Activated CD8-positive, alpha-beta T cell treated with anti-CD3 and anti-CD28 coated beads for 36 hours (primary cell): ENCODE data around the gene NAB2. TPM values are rescaled to one million over a fixed set of nuclear protein-coding genes. Genes with fewer than 3 reads are reported as not detected.
"Not testable (repeated sequence)": the region's sequence is repeated elsewhere in the genome, so short reads cannot be mapped to it uniquely, and the experiment has no call there.

Experiments
- ATAC-seq: fragments of 200-7000 bp; cut with Tn5 transposase; one replicate; pipeline ENCODE4 v1.10.0; 2021; ENCODE audit warnings: mild to moderate bottlenecking, moderate library complexity
- CTCF ChIA-PET: fragments of 350-600 bp; sonication (Branson Sonifier 250); formaldehyde crosslinking; loops from one replicate; lab custom pipeline; 2021; ENCODE audit warnings: antibody characterized with exemption; lab: Charles Lee
- POLR2A ChIA-PET: fragments of 350-600 bp; sonication (Branson Sonifier 250); formaldehyde crosslinking; loops from one replicate; lab custom pipeline; 2021; ENCODE audit warnings: antibody characterized with exemption; lab: Charles Lee
- DNase-seq: peaks from one replicate; pipeline ENCODE4 v3.0.0-alpha.2; 2020
- H3K27ac Mint-ChIP-seq: one replicate; pipeline ENCODE4 v1.8.0; 2021; ENCODE audit warnings: mild to moderate bottlenecking, mixed read lengths
- H3K27me3 Mint-ChIP-seq: one replicate; pipeline ENCODE4 v1.8.0; 2021; ENCODE audit warnings: mixed read lengths
- H3K36me3 Mint-ChIP-seq: one replicate; pipeline ENCODE4 v1.8.0; 2021; ENCODE audit warnings: low read depth, mixed read lengths
- H3K4me1 Mint-ChIP-seq: one replicate; pipeline ENCODE4 v1.8.0; 2021; ENCODE audit warnings: low read depth, mixed read lengths
- H3K4me3 Mint-ChIP-seq: one replicate; pipeline ENCODE4 v1.8.0; 2021; ENCODE audit warnings: mild to moderate bottlenecking, moderate library complexity, mixed read lengths
- H3K9me3 Mint-ChIP-seq: one replicate; pipeline ENCODE4 v1.8.0; 2021; ENCODE audit warnings: mixed read lengths
- intact Hi-C: fragments of 100-400 bp; cut with micrococcal nuclease; formaldehyde crosslinking; loops from one replicate; pipeline ENCODE4 v1.10.0; 2022
- total RNA-seq, 2 experiments: library from RNA; stranded (reverse); gene quantifications; one replicate each; pipeline ENCODE4 v1.2.3, GENCODE V29; 2021
- TF ChIP-seq, protein P1 (sequence below): fragments of 200-600 bp; IDR thresholded peaks from one replicate; pipeline ENCODE4 v1.8.0; 2022; ENCODE audit warnings: antibody characterized with exemption, mild to moderate bottlenecking

The NAB2 gene
- total RNA-seq, 2 experiments from 2014 or later: 69.3 to 70.8 TPM

DNA sequence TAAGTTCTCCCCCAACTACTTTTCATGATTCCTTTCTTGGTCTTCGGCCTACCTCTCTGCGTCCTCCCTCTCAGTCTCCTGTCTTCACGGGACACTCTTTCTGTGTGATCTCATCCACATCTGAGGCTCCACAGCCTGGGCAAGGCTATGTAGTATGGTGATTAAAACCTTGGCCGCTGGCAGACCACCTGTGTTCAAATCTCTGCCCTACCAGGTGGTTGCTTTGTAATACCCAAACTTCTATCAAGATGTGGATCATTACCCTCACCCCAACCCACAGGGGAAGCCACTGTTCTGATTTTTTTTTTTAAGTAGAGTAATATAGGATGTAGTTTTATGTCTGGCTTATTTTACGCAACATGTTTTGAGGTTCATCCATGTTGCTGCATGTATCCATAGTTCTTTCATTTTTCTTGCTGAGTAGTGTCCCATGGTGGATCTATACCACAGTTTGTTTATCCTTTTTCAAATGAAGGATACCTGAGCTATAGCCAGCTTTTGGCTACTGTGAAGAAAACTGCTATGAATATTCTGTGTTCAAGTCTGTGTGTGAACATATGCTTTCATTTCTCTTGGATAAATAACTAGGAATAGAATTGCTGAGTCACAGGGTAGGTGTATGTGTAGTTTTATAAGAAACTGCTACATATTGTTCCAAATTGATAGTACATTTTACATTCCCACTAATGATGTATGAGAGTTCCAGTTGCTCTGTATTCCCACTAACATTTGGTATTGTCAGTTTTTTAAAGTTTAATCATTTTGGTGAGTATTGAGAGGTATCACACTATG, 30.6 kb downstream of the NAB2 start:
- CTCF ChIA-PET: interaction anchor here (1.1 to 2.6 kb wide), 3 partner anchors 50 to 62 kb away, joined by 3 to 7 read pairs (median 6); no protein-coding TSS in a partner anchor
- ATAC-seq (no peak), DNase-seq (no peak)
- Mint-ChIP-seq H3K36me3 (peaks cover 2% of the 10 kb centered on the region), H3K27me3 (no peaks in the 10 kb centered on the region), H3K4me1 (peaks cover 13% of the 10 kb centered on the region), H3K9me3 (peaks cover 7% of the 10 kb centered on the region), H3K4me3 (no peak overlapping the region), H3K27ac (no peak overlapping the region)
- POLR2A ChIA-PET: no interaction called here
- intact Hi-C loops: loop anchor here (5.0 kb wide), 1 partner anchor 63 kb away; no protein-coding TSS in a partner anchor
- TF ChIP-seq, protein P1, sequence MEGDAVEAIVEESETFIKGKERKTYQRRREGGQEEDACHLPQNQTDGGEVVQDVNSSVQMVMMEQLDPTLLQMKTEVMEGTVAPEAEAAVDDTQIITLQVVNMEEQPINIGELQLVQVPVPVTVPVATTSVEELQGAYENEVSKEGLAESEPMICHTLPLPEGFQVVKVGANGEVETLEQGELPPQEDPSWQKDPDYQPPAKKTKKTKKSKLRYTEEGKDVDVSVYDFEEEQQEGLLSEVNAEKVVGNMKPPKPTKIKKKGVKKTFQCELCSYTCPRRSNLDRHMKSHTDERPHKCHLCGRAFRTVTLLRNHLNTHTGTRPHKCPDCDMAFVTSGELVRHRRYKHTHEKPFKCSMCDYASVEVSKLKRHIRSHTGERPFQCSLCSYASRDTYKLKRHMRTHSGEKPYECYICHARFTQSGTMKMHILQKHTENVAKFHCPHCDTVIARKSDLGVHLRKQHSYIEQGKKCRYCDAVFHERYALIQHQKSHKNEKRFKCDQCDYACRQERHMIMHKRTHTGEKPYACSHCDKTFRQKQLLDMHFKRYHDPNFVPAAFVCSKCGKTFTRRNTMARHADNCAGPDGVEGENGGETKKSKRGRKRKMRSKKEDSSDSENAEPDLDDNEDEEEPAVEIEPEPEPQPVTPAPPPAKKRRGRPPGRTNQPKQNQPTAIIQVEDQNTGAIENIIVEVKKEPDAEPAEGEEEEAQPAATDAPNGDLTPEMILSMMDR: no peak

DNA sequence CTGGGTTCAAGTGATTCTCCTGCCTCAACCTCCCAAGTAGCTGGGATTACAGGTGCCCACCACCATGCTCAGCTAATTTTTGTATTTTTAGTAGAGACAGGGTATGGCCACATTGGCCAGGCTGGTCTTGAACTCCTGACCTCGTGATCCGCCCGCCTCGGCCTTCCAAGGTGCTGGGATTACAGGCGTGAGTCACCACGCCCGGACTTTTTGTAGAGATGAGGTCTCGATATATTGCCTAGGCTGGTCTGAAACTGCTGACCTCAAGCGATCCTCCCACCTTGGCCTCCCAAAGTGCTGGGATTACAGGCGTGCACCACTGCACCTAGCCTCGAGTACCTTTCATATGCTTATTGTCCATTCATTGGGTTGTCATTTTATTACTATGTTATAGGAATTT, 31.8 kb downstream of the NAB2 start:
- ATAC-seq, H3K27ac Mint-ChIP-seq, H3K9me3 Mint-ChIP-seq, H3K4me3 Mint-ChIP-seq, DNase-seq, H3K27me3 Mint-ChIP-seq, H3K36me3 Mint-ChIP-seq: not testable (repeated sequence)
- H3K4me1 Mint-ChIP-seq: peaks cover 14% of the 10 kb centered on the region
- ChIA-PET POLR2A (interaction anchor here (0.7 to 1.0 kb wide), 5 partner anchors 8 to 94 kb away, joined by 3 to 5 read pairs (median 3); partner anchors contain the start of gene NEMP1), CTCF (interaction anchor here (1.0 to 12.0 kb wide), 10 partner anchors 10 to 123 kb away, joined by 3 to 153 read pairs (median 5); partner anchors contain the start of gene STAT6)
- intact Hi-C loops: loop anchor here (5.0 kb wide), 1 partner anchor 62 kb away; no protein-coding TSS in a partner anchor

DNA sequence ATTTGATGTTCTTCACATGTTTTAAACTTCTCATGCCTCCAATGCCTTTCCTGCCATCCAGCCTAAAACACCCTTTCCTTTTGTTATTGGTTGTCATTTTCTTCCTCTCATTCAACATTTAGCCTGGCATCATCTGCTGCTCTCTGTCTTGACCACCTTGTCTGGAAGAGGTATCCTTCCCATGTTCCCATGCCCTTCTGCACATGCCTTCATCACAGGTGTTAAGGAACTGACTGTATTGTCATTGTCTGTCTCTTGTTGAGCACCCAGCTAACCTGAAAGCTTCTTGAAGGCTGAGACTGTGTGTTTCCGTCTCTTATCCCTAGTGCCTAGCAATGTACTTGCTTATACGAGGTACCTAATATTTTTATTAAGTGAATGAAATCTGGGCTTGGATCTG, 34.9 kb downstream of the NAB2 start:
- peaks cover 2% of the 10 kb centered on the region for H3K36me3 Mint-ChIP-seq
- ChIA-PET CTCF (interaction anchor here (0.8 to 12.0 kb wide), 50 partner anchors 8 to 366 kb away, joined by 3 to 153 read pairs (median 4); partner anchors contain the start of genes NEMP1, SHMT2, STAC3 and STAT6), POLR2A (interaction anchor here (0.8 to 1.5 kb wide), 6 partner anchors 12 to 60 kb away, joined by 3 to 5 read pairs (median 4); partner anchors contain the start of gene STAT6)
- intact Hi-C loops: loop anchor here (5.0 kb wide), 1 partner anchor 58 kb away; no protein-coding TSS in a partner anchor
- H3K9me3 Mint-ChIP-seq: peaks cover 7% of the 10 kb centered on the region
- peaks cover 10% of the 10 kb centered on the region for H3K4me1 Mint-ChIP-seq
- DNase-seq: no peak
- H3K27ac Mint-ChIP-seq: no peak overlapping the region
- ATAC-seq: no peak
- TF ChIP-seq, protein P1: no peak
- H3K4me3 Mint-ChIP-seq: no peak overlapping the region
- H3K27me3 Mint-ChIP-seq: no peaks in the 10 kb centered on the region

DNA sequence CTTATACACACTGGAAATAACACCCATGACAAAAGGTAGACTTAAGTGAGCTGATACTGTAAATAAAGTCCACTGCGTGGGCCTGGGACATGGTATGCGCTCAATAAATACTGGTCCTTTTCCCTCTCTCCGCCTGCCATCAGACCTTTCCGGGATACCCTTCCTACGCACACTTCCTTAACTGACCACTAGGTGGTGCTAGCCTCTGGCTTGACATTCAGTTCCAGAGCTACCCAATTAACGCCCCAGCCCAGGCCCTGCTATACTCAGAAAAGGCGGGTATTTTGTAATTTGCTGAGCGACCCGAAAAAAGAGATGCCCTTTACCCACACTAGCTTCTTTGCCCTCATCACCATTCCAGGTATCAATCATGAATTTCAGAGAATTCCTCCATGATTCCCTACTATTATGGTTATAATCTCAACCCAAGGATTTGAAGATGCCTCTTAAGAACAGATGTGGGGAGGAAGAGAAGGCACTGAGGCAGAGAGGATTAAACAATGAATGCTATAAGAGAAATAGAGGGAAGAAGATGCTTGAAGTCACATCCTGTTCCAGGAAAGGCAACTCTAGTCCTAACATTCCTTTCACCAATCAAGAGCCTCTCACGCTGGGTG, 35.5 kb downstream of the NAB2 start:
- peak; percentile 75 for ATAC-seq
- Mint-ChIP-seq H3K4me1 (peaks cover 5% of the 10 kb centered on the region), H3K9me3 (peaks cover 7% of the 10 kb centered on the region), H3K27me3 (no peaks in the 10 kb centered on the region), H3K27ac (no peak overlapping the region), H3K4me3 (no peak overlapping the region), H3K36me3 (peaks cover 2% of the 10 kb centered on the region)
- CTCF ChIA-PET: interaction anchor here (0.6 to 12.0 kb wide), 52 partner anchors 8 to 367 kb away, joined by 3 to 153 read pairs (median 4); partner anchors contain the start of genes NEMP1, SHMT2, STAC3 and STAT6
- TF ChIP-seq, protein P1: peak; percentile 91
- intact Hi-C loops: loop anchor here (5.0 kb wide), 1 partner anchor 58 kb away; no protein-coding TSS in a partner anchor
- POLR2A ChIA-PET: interaction anchor here (0.8 to 1.5 kb wide), 6 partner anchors 12 to 59 kb away, joined by 3 to 5 read pairs (median 4); partner anchors contain the start of gene STAT6
- DNase-seq: peak; percentile 89

DNA sequence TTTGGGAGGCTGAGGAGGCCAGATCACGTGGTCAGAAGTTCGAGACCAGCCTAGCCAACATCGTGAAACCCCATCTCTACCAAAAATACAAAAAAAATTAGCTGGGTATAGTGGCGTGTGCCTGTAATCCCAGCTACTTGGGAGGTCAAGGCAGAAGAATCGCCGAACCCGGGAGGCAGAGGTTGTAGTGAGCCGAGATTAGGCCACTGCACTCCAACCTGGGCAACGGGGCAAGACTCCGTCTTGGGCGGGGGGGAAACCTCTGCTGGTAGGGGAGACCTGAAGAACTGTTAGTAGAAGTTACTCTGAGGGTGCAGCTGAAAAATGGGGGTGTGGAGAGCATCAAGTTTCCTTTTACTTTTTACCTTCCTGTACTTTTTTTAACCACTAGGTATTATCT, 37.1 kb downstream of the NAB2 start:
- CTCF ChIA-PET: interaction anchor here (0.9 to 12.0 kb wide), 9 partner anchors 14 to 116 kb away, joined by 3 to 153 read pairs (median 16); partner anchors contain the start of genes NEMP1 and STAT6
- no peak for ATAC-seq
- H3K27me3 Mint-ChIP-seq: no peaks in the 10 kb centered on the region

More for the DNA sequence above, 37.1 kb downstream of the NAB2 start:
- no peak overlapping the region for H3K4me3 Mint-ChIP-seq
- TF ChIP-seq, protein P1: no peak
- peaks cover 7% of the 10 kb centered on the region for H3K9me3 Mint-ChIP-seq
- peaks cover 15% of the 10 kb centered on the region for H3K4me1 Mint-ChIP-seq
- POLR2A ChIA-PET: no interaction called here
- no peak for DNase-seq
- no peak overlapping the region for H3K27ac Mint-ChIP-seq
- intact Hi-C loops: no loop called here
- H3K36me3 Mint-ChIP-seq: peaks cover 2% of the 10 kb centered on the region
